Panc1 (cell line): Measurements from ENCODE around the gene FGFBP2. TPM values are rescaled to one million over a fixed set of nuclear protein-coding genes. Genes with fewer than 3 reads are reported as not detected.

Source experiments
- ATAC-seq: fragments of 200-7000 bp; cut with Tn5 transposase; 2 replicates; pipeline ENCODE4 v1.9.1; 2020; ENCODE audit warnings: mild to moderate bottlenecking, moderate library complexity
- BruUV-seq: library from RNA; stranded (reverse); fragments of 400-500 nt; replicated peaks from 2 replicates; lab custom pipeline; 2021; lab: Mats Ljungman, UMichigan
- CTCF ChIA-PET: fragments of 300-600 bp; sonication (Branson Sonifier 250); formaldehyde crosslinking; loops from one replicate; lab custom pipeline; 2022; ENCODE audit warnings: antibody characterized with exemption; lab: Charles Lee
- POLR2A ChIA-PET: fragments of 300-600 bp; sonication (Branson Sonifier 250); formaldehyde crosslinking; loops from one replicate; lab custom pipeline; 2022; ENCODE audit warnings: antibody characterized with exemption; lab: Charles Lee
- DNase-seq: peaks from one replicate; pipeline ENCODE4 v3.0.0-alpha.2; 2010; ENCODE audit warnings: low read depth, low spot score
- H3K27ac ChIP-seq: 2 replicates; pipeline ENCODE4 v1.5.1; 2011; ENCODE audit warnings: mild to moderate bottlenecking, low read length, inconsistent platforms
- H3K27me3 ChIP-seq: fragments of 200-500 bp; sonication (Bioruptor generic); 2 replicates; pipeline ENCODE4 v1.6.0; 2014; ENCODE audit warnings: low read length, inconsistent platforms; ENCODE audit not compliant: control insufficient read depth, insufficient read depth
- H3K36me3 ChIP-seq: fragments of 200-500 bp; sonication (Bioruptor generic); 2 replicates; pipeline ENCODE4 v1.5.1; 2014; ENCODE audit warnings: inconsistent platforms, mild to moderate bottlenecking, low read length, moderate library complexity; ENCODE audit not compliant: control insufficient read depth, insufficient read depth
- H3K4me1 ChIP-seq: 2 replicates; pipeline ENCODE4 v1.5.1; 2011; ENCODE audit warnings: inconsistent platforms, mild to moderate bottlenecking, low read length, moderate library complexity; ENCODE audit not compliant: control insufficient read depth, insufficient read depth
- H3K4me3 ChIP-seq, 2 experiments: 2 replicates each; pipeline ENCODE4 v1.5.1; 2011 to 2012; ENCODE audit warnings: low read depth in 2 of 2, low read length in 2 of 2, mild to moderate bottlenecking in 2 of 2, inconsistent platforms in 1 of 2, moderate library complexity in 1 of 2
- H3K9me3 ChIP-seq: fragments of 200-500 bp; sonication (Bioruptor generic); 2 replicates; pipeline ENCODE4 v1.5.1; 2014; ENCODE audit warnings: low read depth, mild to moderate bottlenecking, inconsistent platforms, low read length, moderate library complexity; ENCODE audit not compliant: control insufficient read depth, insufficient read depth
- CTCF ChIP-seq: fragments of 450-650 bp; IDR thresholded peaks from 2 replicates; pipeline ENCODE4 v1.5.1; 2017; ENCODE audit warnings: mild to moderate bottlenecking
- POLR2AphosphoS5 ChIP-seq: IDR thresholded peaks from 2 replicates; pipeline ENCODE4 v1.6.1; 2012; ENCODE audit warnings: mild to moderate bottlenecking, low read depth, low read length, moderate library complexity
- REST ChIP-seq, 2 experiments: IDR thresholded peaks; 2 replicates each; pipeline ENCODE4 v1.6.1; 2011 to 2012; ENCODE audit warnings: low read depth in 2 of 2, control low read depth in 1 of 2, low read length in 1 of 2, mild to moderate bottlenecking in 1 of 2, moderate library complexity in 1 of 2; ENCODE audit not compliant: insufficient read depth in 1 of 2
- SIN3A ChIP-seq: IDR thresholded peaks from 2 replicates; pipeline ENCODE4 v1.6.1; 2012; ENCODE audit warnings: low read depth, mild to moderate bottlenecking, low read length, moderate library complexity, borderline replicate concordance; ENCODE audit not compliant: insufficient read depth
- TCF7L2 ChIP-seq: IDR thresholded peaks from 2 replicates; pipeline ENCODE4 v1.6.1; 2011; ENCODE audit warnings: mild to moderate bottlenecking, low read depth, low read length, inconsistent platforms
- in situ Hi-C: cut with HindIII; loops from 2 replicates; pipeline ENCODE4 v1.10.0; 2016; ENCODE audit warnings: low sequenced_read_pairs, low pct_unique_long_range_greater_than_20kb
- intact Hi-C: fragments of 100-400 bp; cut with micrococcal nuclease; formaldehyde crosslinking; loops from one replicate; pipeline ENCODE4 v1.10.0; 2022; ENCODE audit not compliant: unreplicated experiment
- total RNA-seq: library from RNA; stranded (reverse); gene quantifications from one replicate; pipeline ENCODE4 v1.2.1, GENCODE V29; 2021; ENCODE audit not compliant: unreplicated experiment

The FGFBP2 gene
- total RNA-seq, 1 experiment from 2014 or later: 0.33 TPM

- Histone ChIP-seq H3K9me3 (no peaks in the 10 kb centered on the region), H3K36me3 (no peaks in the 10 kb centered on the region), H3K27me3 (no peaks in the 10 kb centered on the region), H3K4me3 (no peak overlapping the region), H3K4me1 (no peaks in the 10 kb centered on the region), H3K27ac (no peak overlapping the region)
- in situ Hi-C loops: no loop called here
- intact Hi-C loops: no loop called here
- ATAC-seq: no peak
- ChIA-PET POLR2A (no interaction called here), CTCF (no interaction called here)
- no peak for TF ChIP-seq SIN3A
- TF ChIP-seq POLR2AphosphoS5: no peak
- no peak for TF ChIP-seq REST (IDR thresholded peaks at IDR 0.05; ENCODE audit: insufficient read depth in 1 of 2, low read depth in 2 of 2, low read length in 1 of 2)
- no peak for TF ChIP-seq TCF7L2
- TF ChIP-seq CTCF: no peak
- no TSS peak for BruUV-seq
- DNase-seq: no peak
These were observed 18.1 kb downstream of the FGFBP2 start for GRCh38 chr4:15944895-15945294.

- no peak overlapping the region for H3K27ac ChIP-seq
- DNase-seq (no peak), ATAC-seq (no peak)
- intact Hi-C loops (no loop called here), in situ Hi-C loops (no loop called here)
- POLR2A ChIA-PET: no interaction called here
- H3K4me1 ChIP-seq: no peaks in the 10 kb centered on the region
- no peaks in the 10 kb centered on the region for H3K36me3 ChIP-seq
- no peaks in the 10 kb centered on the region for H3K27me3 ChIP-seq
- TF ChIP-seq REST (IDR thresholded peaks at IDR 0.05; ENCODE audit: insufficient read depth in 1 of 2, low read depth in 2 of 2, low read length in 1 of 2) (no peak), SIN3A (no peak), TCF7L2 (no peak), POLR2AphosphoS5 (no peak), CTCF (no peak)
- no TSS peak for BruUV-seq
- CTCF ChIA-PET: no interaction called here
- no peaks in the 10 kb centered on the region for H3K9me3 ChIP-seq
- H3K4me3 ChIP-seq: no peak overlapping the region
These were observed 20.7 kb downstream of the FGFBP2 start for GRCh38 chr4:15942283-15942682.
